BLaER1 (cell line): ENCODE measurements around the gene ARL1.
"Not testable (repeated sequence)": the region's sequence is repeated elsewhere in the genome, so short reads cannot be mapped to it uniquely, and the experiment has no call there.

Source experiments
- H3K27ac ChIP-seq: shearing (Covaris generic); formaldehyde crosslinking; 2 replicates; pipeline ENCODE4 v1.8.1; 2022
- H3K27me3 ChIP-seq: shearing (Covaris generic); formaldehyde crosslinking; 2 replicates; pipeline ENCODE4 v1.8.1; 2022
- H3K36me3 ChIP-seq: shearing (Covaris generic); formaldehyde crosslinking; 2 replicates; pipeline ENCODE4 v1.8.1; 2022
- H3K4me1 ChIP-seq: shearing (Covaris generic); formaldehyde crosslinking; 2 replicates; pipeline ENCODE4 v1.8.1; 2022
- H3K4me2 ChIP-seq: shearing (Covaris generic); formaldehyde crosslinking; 2 replicates; pipeline ENCODE4 v1.8.1; 2022
- H3K4me3 ChIP-seq: shearing (Covaris generic); formaldehyde crosslinking; 2 replicates; pipeline ENCODE4 v1.8.1; 2022
- H3K9ac ChIP-seq: shearing (Covaris generic); formaldehyde crosslinking; 2 replicates; pipeline ENCODE4 v1.8.1; 2022
- H3K9me3 ChIP-seq: shearing (Covaris generic); formaldehyde crosslinking; 2 replicates; pipeline ENCODE4 v1.8.1; 2022
- H4K20me1 ChIP-seq: shearing (Covaris generic); formaldehyde crosslinking; 2 replicates; pipeline ENCODE4 v1.8.1; 2022
- Cebpa-rat ChIP-seq: shearing (Covaris generic); IDR thresholded peaks from 2 replicates; pipeline ENCODE4 v1.8.1; 2022

The ARL1 gene

DNA sequence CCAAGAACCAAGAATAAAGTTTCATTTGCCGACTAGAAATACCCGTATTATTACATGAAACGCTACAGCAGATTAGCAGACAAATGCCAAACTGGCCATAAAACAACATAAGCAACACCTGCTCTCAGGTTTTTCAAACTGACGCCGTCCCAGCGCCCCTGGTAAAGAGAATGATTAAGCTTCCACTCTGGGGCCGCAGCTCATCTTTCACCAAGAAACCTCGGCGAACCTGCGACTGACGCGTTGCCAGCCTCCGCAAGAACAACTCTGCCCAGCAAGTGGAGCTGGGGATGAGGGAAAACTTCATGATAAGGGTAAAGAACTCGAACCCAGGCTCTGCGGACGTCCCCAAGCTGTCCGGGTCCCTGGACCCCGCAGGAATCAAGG is 530 bp downstream of the ARL1 start:
- Histone ChIP-seq H3K36me3 (peaks cover 10% of the 10 kb centered on the region), H3K27me3 (no peaks in the 10 kb centered on the region), H3K9ac (peak overlapping the region; percentile 96), H3K4me2 (peak overlapping the region; percentile 91), H3K27ac (peak overlapping the region; percentile 98), H3K9me3 (no peaks in the 10 kb centered on the region), H4K20me1 (peaks cover 48% of the 10 kb centered on the region), H3K4me3 (peak overlapping the region; percentile 94), H3K4me1 (peaks cover 27% of the 10 kb centered on the region)
- no peak for TF ChIP-seq Cebpa-rat

- peaks cover 56% of the 10 kb centered on the region for H3K36me3 ChIP-seq
- not testable (repeated sequence) for H3K4me2 ChIP-seq, H3K4me1 ChIP-seq, H3K4me3 ChIP-seq, H3K27ac ChIP-seq, H4K20me1 ChIP-seq, H3K9me3 ChIP-seq, H3K27me3 ChIP-seq, H3K9ac ChIP-seq
These were observed 16.4 kb downstream of the ARL1 start for GRCh38 chr12:101391181-101391580.

- Histone ChIP-seq H3K9me3 (no peaks in the 10 kb centered on the region), H3K9ac (no peak overlapping the region), H3K36me3 (peaks cover 91% of the 10 kb centered on the region), H3K4me3 (no peak overlapping the region), H3K27me3 (no peaks in the 10 kb centered on the region), H3K4me2 (no peak overlapping the region), H3K4me1 (no peaks in the 10 kb centered on the region), H3K27ac (no peak overlapping the region), H4K20me1 (no peaks in the 10 kb centered on the region)
- no peak for TF ChIP-seq Cebpa-rat
These were observed 28.4 kb downstream of the ARL1 start for GRCh38 chr12:101379149-101379548.

GRCh38 chr12:101375573-101375972 is 32.0 kb downstream of the ARL1 start:
- Histone ChIP-seq H3K9ac (no peak overlapping the region), H3K27ac (no peak overlapping the region), H4K20me1 (no peaks in the 10 kb centered on the region), H3K9me3 (no peaks in the 10 kb centered on the region), H3K36me3 (peaks cover 88% of the 10 kb centered on the region), H3K4me2 (no peak overlapping the region), H3K4me3 (no peak overlapping the region), H3K27me3 (no peaks in the 10 kb centered on the region), H3K4me1 (no peaks in the 10 kb centered on the region)
- no peak for TF ChIP-seq Cebpa-rat

- Histone ChIP-seq H3K36me3 (peaks cover 87% of the 10 kb centered on the region), H3K4me1 (no peaks in the 10 kb centered on the region), H4K20me1 (no peaks in the 10 kb centered on the region), H3K9me3 (no peaks in the 10 kb centered on the region), H3K9ac (no peak overlapping the region), H3K4me3 (no peak overlapping the region), H3K27me3 (no peaks in the 10 kb centered on the region), H3K4me2 (no peak overlapping the region), H3K27ac (no peak overlapping the region)
- no peak for TF ChIP-seq Cebpa-rat
These were observed 35.1 kb downstream of the ARL1 start for GRCh38 chr12:101372431-101372830.

- no peaks in the 10 kb centered on the region for H3K9me3 ChIP-seq
- H3K4me2 ChIP-seq = no peak overlapping the region
- TF ChIP-seq Cebpa-rat = no peak
These were observed 39.6 kb downstream of the ARL1 start for GRCh38 chr12:101368016-101368415.

DNA sequence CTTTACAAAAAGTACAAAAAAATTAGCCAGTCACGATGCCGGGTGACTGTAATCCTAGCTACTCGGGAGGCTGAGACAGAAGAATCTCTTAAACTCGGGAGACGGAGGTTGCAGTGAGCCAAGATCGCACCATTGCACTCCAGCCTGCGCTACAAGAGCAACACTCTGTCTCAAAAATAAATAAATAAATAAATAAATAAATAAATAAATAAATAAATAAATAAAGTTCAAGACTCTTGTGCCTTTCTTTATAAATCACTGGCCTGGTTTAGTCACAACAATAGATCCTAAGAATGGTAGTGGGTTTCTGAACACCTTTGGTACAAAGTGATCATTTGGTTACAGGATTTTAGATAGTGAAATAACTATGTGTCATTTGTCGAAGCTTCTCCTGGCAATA is 46.1 kb downstream of the ARL1 start:
- Histone ChIP-seq H3K27me3 (no peaks in the 10 kb centered on the region), H3K9ac (no peak overlapping the region), H3K4me3 (no peak overlapping the region), H4K20me1 (no peaks in the 10 kb centered on the region), H3K27ac (no peak overlapping the region), H3K4me1 (no peaks in the 10 kb centered on the region), H3K9me3 (no peaks in the 10 kb centered on the region), H3K4me2 (no peak overlapping the region), H3K36me3 (peaks cover 94% of the 10 kb centered on the region)
- no peak for TF ChIP-seq Cebpa-rat

More at GRCh38 chr12:101368016-101368415, 39.6 kb downstream of the ARL1 start:
- H4K20me1 ChIP-seq = no peaks in the 10 kb centered on the region
- H3K9ac ChIP-seq = no peak overlapping the region
- H3K4me3 ChIP-seq = no peak overlapping the region
- H3K27ac ChIP-seq = no peak overlapping the region
- no peaks in the 10 kb centered on the region for H3K4me1 ChIP-seq
- peaks cover 97% of the 10 kb centered on the region for H3K36me3 ChIP-seq
- H3K27me3 ChIP-seq = no peaks in the 10 kb centered on the region

- no peak for TF ChIP-seq Cebpa-rat
- Histone ChIP-seq H3K4me1 (no peaks in the 10 kb centered on the region), H4K20me1 (no peaks in the 10 kb centered on the region), H3K9me3 (no peaks in the 10 kb centered on the region), H3K27ac (no peak overlapping the region), H3K9ac (no peak overlapping the region), H3K4me3 (no peak overlapping the region), H3K36me3 (peaks cover 81% of the 10 kb centered on the region), H3K27me3 (no peaks in the 10 kb centered on the region), H3K4me2 (no peak overlapping the region)
These were observed 50.8 kb downstream of the ARL1 start for GRCh38 chr12:101356794-101357193.

DNA sequence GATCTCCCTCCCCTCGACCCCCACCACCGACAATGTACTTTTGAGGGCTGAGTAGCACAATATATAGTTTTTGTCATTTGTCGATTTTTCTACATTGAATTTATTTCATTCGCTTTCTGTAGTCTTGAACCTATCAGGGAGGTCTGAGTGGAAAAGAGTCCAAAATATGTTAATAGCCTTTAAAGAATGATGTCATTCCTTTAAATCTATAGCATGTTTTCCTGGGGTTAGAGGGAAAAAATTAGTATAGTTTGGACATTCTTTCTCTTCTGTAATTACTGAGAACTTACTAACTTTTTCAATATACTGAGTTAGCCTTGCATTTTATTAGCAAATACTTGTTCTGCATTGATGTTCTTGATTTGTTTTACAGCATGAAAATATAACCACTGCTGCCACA is 55.9 kb downstream of the ARL1 start:
- Histone ChIP-seq H3K4me2 (no peak overlapping the region), H4K20me1 (no peaks in the 10 kb centered on the region), H3K36me3 (peaks cover 82% of the 10 kb centered on the region), H3K9me3 (peaks cover 12% of the 10 kb centered on the region), H3K27ac (no peak overlapping the region), H3K4me3 (no peak overlapping the region), H3K4me1 (no peaks in the 10 kb centered on the region), H3K27me3 (no peaks in the 10 kb centered on the region), H3K9ac (no peak overlapping the region)
- no peak for TF ChIP-seq Cebpa-rat

GRCh38 chr12:101343893-101344292 is 63.7 kb downstream of the ARL1 start:
- Histone ChIP-seq H3K9ac (no peak overlapping the region), H3K27ac (no peak overlapping the region), H3K4me1 (no peaks in the 10 kb centered on the region), H4K20me1 (no peaks in the 10 kb centered on the region), H3K9me3 (peaks cover 3% of the 10 kb centered on the region; the same call in 1 of the 2 replicates), H3K36me3 (peaks cover 88% of the 10 kb centered on the region), H3K4me2 (no peak overlapping the region), H3K27me3 (no peaks in the 10 kb centered on the region), H3K4me3 (no peak overlapping the region)
- no peak; the same call in 1 of the 2 replicates for TF ChIP-seq Cebpa-rat
